Activated CD4-positive, alpha-beta T cell treated with anti-CD3 and anti-CD28 coated beads, Interleukin-2, amount 50 U/mL, for 1 hour (primary cell): ENCODE results near the gene GSTO2.

Experiments
- DNase-seq: peaks from one replicate; pipeline ENCODE4 v3.0.0-alpha.2; 2020

The GSTO2 gene

DNA sequence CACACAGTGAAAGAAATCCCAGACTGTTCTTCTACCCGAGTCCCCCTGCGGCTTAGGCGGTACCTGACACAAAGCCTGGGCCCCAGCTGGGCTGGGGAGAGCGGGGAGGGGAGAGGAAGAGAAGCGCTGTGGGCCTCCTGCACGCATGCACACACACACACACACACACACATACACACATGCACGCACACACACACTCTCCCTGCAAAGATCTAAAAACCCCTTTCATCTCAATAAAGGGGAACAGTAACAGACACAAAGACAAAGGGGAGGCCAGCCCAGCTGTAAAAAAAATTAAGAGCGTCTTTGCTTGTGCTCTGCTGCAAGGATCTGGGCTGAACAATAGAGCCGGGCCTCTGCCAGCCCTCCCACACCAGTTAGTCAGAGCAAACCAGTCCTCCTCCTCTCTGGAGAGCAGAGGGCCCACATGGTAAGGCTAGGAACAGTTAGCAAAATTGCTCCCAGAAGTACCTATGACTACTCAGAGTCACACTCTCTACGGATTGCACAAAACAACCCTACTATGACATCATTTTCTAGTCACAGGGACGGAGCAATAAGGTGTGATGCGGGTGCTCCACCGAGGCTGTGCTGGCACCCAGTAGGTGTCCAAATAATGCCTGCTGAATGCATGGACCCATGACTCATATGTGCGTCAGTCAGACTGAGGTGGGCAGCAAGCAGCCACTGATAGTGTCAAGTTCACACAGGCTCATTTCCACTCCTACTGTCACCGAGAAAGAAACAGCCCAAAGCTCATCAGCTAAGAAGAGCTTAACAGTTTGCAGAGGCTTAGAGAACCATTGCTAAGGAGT, 60.1 kb downstream of the GSTO2 start:
- peak; percentile 69 for DNase-seq

- no peak for DNase-seq
Observed at GRCh38 chr10:104329735-104330134, 60.8 kb downstream of the GSTO2 start.

- no peak for DNase-seq
Observed at GRCh38 chr10:104330168-104331110, 61.5 kb downstream of the GSTO2 start.

DNA sequence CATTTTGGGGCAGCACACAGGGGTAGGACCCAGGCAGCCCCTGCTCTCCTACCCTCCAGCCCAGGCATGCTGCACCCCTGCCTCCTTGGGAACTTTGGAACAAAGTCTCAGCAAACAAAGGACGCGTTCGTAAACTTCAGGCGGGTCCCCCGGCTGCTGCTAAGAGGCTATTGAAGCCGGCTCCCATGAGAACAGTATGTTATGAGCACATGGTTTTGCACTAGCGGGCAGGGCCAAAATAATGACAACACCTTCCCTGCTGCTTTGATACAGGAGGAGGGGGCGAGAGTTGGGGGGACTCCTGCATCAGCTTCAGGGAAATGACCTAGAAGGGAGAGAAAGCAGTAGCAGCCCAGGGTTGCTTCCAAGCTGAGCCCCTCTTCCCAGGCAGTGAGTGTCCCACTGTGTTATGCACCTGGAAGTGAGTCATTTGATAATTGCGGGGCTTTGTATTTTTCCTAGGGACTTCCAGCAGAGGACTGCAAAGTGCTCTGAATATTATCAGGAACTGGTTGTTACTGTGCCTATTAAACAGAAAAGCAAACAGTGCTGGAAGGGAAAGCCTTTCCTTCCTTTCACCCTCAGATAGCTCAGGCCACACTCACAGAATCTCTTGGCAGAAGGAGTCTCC, 62.3 kb downstream of the GSTO2 start:
- no peak for DNase-seq

GRCh38 chr10:104332243-104333031, 63.5 kb downstream of the GSTO2 start:
- no peak for DNase-seq

- DNase-seq, result peak; percentile 69
Observed at GRCh38 chr10:104333032-104333727, 64.2 kb downstream of the GSTO2 start.

DNA sequence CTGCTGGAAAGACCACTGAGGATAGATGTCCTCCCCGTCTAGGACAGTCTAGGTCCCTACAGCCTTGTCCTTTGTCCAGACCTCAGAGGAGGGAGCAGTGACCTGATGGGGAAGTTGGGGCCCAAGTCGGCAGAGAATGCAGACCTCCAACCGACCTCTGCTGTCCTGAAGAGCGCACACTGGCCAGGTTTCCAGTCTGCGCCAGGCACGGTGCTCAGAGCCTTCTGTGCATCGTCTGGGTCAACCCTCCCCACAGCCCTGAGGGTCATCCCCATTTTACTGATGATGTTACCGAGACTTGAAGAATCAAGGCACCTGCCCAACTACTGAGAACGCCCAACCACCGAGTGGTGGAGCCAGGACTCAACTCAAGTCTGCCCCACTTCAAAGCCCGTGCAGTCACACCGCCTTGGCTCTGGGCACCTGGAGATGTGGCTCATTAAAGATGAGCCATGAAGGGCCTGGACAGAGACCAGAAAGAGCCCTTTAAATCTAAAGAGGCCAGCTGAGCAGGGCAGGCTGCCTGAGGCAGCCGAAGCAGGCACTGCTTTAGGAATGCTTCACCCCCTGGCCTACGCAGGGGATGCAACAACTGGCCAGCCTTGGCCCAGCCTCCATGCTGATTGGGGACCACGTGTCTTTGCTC, 64.9 kb downstream of the GSTO2 start:
- DNase-seq, result no peak

DNA sequence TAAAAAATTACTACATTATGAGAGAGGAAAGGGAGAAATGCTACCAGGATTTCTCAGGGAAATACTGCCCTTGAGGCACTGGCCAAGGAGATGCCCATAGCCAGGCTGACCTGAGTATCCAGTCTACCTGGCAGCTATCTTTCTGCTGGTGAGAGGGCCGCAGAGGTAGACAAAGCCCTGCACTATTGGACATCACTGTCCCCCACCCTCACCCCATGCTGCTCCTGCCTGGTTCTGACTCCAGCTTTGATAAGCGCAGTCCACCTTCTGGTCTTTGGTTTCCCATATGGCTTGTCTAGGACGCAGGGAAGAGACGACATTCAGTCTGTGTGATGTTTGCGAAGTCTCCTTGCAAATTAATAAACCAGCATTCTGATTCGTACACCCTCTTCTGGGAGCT, 65.6 kb downstream of the GSTO2 start:
- DNase-seq, result no peak

DNA sequence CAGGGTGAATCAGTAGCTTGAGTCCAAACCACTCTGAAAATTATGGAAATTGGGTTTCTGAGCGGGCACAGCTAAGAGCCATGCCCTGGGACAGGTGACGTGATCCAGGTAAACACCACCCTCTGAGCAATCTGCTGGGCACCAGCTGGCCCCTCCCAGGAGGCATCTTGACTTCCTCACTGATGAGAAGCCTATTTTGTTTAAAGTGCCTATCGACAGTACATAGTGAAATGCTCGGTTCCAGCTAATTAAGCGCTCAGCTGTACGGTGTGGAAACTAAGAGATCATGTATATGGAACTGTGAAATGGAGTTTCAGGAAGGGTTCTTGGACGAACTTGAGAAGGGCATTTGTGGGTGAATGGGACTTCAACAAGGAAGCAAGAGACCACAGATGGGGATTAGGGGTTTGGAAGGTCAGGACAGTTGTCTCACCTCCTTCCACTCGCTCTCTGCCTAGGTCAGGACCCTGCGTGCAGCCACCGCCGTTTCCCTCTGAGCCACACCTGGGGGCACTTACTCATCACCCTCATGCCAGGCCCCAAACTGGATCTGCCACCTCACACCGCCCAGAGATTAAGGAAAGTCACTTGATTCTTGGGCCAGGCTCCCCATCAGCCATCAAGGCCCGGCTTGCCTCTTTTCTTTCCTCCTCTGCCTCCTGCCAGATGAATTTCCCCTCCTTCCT, 66.1 kb downstream of the GSTO2 start:
- DNase-seq, result no peak

DNA sequence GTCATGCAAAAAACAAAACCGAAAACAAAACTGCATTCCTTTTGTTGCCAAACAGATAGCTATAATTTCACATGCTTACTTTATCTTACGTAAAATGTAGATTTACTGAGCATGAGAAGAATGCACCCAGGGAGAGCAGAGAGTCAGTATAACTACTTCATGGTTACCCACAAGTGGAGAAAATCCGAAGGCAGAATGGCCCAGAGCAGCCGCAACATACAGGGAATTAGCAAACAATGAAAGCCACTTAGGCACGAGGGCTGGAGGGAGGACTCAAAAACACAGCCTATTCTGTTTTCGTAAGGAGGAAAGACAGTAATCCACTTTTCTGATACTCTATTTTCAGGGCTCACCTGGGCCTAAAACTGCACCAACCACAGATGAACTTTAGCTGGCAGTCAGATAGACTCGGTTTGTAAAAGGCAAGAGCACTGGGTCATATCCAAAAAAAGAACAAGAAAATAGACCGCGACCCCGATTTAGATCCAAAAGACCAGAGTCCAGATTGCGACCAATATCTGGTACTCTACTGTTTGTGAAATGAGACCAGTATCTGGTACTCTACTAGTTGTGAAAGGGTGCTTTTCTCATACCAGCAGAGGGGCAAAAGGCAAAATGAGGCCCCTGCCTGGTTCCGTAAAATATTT, 68.0 kb downstream of the GSTO2 start:
- DNase-seq, result no peak

- DNase-seq, result no peak
Observed at GRCh38 chr10:104337521-104337984, 68.6 kb downstream of the GSTO2 start.

DNA sequence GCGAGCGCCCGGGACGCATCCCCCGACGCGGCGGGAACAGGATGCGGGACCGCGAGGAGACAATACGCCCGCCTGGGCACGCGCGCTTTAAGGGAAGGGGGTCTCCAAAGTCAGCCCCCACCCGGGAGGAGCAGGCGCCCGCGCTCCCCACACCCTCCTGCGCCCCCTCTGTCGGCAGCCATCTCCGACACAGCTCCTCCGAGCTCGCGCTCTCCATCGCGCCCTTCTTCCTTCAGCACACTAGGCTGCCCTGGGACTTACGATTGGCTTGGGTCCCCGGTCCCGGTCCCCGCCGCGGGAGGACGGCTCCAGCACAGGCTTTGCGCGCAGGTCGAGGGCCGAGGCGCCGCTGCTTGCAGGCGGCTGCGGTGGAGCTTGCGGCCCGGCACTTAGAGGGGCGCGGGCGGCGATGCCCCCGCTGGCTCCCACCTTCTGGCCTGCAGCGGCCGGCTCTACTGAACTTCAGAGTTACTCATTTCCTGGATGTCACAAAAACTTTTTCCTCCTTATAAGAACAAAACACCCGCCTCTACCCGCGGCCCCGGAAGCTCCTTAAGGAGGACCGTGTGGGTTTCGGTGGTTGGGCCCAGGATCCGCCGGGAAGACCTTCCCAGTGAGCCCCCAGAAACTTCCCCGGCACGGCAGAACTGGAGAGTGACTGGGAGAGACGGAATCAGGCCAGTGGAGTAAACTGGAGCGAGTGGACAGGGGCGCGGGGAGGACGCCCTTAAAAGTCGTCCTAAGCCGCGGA, 69.2 kb downstream of the GSTO2 start, which contains the start of gene ITPRIP:
Gene ITPRIP (minus strand): TSS at position 481 of the 751 bp plus-strand sequence. CDS start 22,414 bp downstream, outside the sequence.
- DNase-seq, result peak; percentile 67

DNA sequence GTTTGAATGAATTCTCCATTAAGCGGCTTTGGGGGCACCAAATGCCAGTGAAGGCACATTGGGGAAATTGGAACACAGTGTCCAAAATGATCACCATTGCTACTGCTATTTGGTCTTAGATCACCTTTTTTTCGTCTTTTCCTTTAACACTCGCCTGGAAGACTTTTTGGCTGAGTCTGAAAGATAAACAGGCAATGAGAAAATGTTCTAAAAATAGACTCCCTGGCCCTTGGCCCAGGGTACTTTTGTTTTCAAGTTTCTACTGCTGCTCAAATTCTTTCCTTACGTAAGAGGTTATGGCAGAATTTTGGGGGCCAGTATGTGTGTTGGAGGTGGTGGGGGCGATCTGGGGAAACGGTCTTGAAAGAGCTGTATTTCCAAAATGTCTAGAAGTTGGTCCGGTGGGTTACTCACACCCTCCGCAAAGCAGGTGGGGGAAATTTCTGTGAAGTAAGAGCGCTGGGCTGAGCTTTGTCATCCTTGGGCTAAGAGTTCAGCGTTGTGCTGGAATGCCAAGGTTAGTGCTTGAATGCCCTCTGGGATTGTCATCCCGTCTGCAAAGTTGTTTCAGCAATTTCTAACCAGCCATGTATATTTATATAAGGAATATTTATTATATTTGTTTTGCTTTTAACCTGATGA, 70.6 kb downstream of the GSTO2 start:
- DNase-seq, result no peak

- no peak for DNase-seq
Observed at GRCh38 chr10:104340111-104340526, 71.1 kb downstream of the GSTO2 start.

DNA sequence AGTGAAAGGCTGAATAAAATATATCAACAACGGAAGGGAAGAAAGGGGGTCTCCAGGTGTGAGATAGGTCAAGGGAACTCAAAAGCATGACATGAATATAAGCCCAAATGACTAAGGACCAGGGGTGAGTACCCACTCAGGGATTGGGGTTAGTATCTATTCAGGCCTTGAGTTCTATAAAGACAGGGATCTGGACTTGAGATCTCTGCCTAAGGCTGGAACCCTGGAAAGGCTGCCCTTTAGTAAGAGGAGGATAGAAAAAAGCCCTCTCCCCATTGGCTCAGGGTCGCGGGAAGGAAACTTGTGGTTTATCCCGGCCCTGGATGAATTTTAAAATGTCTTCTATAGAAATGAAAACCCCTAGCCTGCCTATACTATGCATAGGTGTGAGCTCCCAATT, 71.7 kb downstream of the GSTO2 start:
- DNase-seq, result no peak

GRCh38 chr10:104342941-104343411, 74.0 kb downstream of the GSTO2 start:
- DNase-seq, result no peak

DNA sequence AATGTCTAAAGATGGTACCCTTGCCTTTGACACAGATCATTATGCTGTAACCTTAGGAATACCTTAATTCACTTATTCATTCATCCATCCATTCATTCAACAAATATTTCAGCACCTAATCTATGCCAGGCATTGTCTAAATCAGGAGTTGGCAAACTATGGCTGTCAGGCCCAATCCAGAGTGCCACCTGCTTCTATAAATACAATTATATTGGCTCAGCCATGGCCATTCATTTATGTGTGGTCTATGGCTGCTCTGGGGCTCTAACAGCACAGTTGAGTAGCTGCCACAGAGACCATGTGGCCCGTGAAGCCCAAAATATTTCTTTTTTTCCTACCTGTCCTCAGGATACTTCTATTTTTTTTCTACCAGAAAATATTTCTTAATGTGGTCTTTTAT, 75.2 kb downstream of the GSTO2 start:
- no peak for DNase-seq

DNA sequence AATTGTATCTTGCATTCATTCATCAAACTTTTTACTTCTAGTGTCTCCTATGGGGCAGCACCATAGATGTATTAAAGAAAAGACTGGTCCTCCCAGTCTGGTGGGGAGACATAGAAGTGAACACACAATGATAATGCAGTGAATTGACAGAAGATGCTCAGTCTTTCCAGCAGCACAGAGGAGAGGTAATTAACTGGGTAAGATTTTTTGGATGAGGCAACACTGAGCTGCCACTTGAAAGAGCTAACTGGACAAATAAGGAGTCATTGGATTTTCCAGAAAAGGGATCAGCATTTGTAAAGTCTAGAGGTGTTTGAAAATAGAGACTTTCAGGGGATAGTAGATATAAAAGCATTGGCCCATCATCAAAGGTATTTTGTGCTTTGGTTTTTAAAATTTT, 76.5 kb downstream of the GSTO2 start:
- no peak for DNase-seq

DNA sequence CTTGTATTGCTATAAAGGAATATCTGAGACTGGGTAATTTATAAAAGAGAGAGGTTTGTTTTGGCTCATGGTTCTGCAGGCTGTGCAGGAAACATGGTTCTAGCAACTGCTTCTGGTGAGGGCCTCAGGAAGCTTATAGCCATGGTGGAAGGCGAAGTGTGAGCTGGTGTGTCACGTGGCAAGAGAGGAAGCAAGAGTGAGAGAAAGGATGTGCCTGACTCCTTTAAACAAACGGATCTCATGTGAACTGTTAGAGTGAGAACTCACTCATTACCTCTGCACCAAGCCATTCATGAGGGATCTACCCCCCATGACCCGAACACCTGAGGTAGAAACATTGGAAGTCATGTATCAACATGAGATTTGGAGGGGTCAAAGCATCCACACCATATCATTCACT, 77.0 kb downstream of the GSTO2 start:
- DNase-seq, result no peak
